ENCODE data around the gene SLC9A7.
A peak's percentile ranks its signal among the peaks of the same experiment; 100 is the strongest.

SLC9A7 gene

DNA sequence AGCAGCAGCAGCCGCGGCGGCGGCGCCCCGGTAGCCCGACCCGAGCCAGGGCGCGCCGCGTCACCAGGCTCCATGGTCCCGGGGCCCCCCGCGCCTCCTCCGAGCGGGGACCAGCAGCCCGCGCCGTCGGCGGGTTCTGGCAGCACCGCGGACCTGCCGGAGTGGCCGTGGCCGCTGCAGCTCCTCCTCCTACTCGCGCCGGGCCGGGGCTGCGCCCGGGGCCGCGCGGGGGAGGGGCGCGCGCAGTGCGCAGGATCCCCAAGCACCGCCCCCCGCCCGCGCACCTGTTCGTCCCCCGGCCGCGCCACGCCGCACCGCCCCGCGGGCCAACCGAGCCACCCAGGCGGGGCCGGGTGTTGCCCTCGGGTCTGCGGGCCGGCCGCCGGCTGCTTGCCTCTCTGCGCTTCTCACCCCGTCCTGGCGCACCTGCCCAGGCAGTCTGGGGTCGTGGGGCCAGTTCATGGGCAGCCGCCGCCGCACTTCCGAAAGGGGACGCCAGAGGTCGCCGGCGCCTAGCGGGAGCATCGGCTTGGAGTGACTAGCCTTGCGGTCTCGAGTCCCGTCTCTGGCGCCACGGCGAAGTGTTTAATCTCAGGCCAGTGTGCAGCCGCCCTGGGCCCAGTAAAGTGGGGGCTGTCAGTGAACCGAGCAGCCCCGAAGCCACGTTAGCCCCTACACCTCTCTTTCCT is at the start of gene SLC9A7 (continued):
- TF ChIP-seq BCL6B (tag by site-specific recombination; IDR thresholded peaks at IDR 0.05) (no peak), ZNF610 (tag by site-specific recombination; IDR thresholded peaks at IDR 0.05; ENCODE audit: borderline replicate concordance) (no peak), ZNF677 (tag by site-specific recombination; IDR thresholded peaks at IDR 0.05) (no peak), ZNF114 (tag by site-specific recombination; IDR thresholded peaks at IDR 0.05) (no peak), ZNF776 (tag by site-specific recombination; IDR thresholded peaks at IDR 0.05; ENCODE audit: borderline replicate concordance) (no peak), YY1 (tag by site-specific recombination; IDR thresholded peaks at IDR 0.05) (no peak), KLF8 (tag by site-specific recombination; IDR thresholded peaks at IDR 0.05) (peak; percentile 48; the same call in 1 of the 2 replicates), ZNF341 (tag by site-specific recombination; IDR thresholded peaks at IDR 0.05; ENCODE audit: low read depth) (no peak), ZNF10 (tag by site-specific recombination; IDR thresholded peaks at IDR 0.05) (no peak), ZNF514 (tag by site-specific recombination; IDR thresholded peaks at IDR 0.05) (no peak), ZNF157 (tag by site-specific recombination; IDR thresholded peaks at IDR 0.05) (no peak), ZEB2 (tag by site-specific recombination; IDR thresholded peaks at IDR 0.05) (peak; percentile 58), ZFP3 (tag by site-specific recombination; IDR thresholded peaks at IDR 0.05; ENCODE audit: low read depth) (no peak), ZNF311 (tag by site-specific recombination; IDR thresholded peaks at IDR 0.05; ENCODE audit: borderline replicate concordance) (no peak), ZNF280C (tag by site-specific recombination; IDR thresholded peaks at IDR 0.05) (no peak), ZNF785 (tag by site-specific recombination; IDR thresholded peaks at IDR 0.05) (no peak), HOXD13 (CRISPR knock-in tag; IDR thresholded peaks at IDR 0.05; ENCODE audit: borderline replicate concordance) (no peak), ZBTB7A (tag by site-specific recombination; IDR thresholded peaks at IDR 0.05; ENCODE audit: low read depth) (no peak), ZNF175 (tag by site-specific recombination; IDR thresholded peaks at IDR 0.05) (no peak), GLI2 (tag by site-specific recombination; IDR thresholded peaks at IDR 0.05; ENCODE audit: borderline replicate concordance, low read depth) (no peak), ZNF132 (tag by site-specific recombination; IDR thresholded peaks at IDR 0.05; ENCODE audit: borderline replicate concordance) (no peak), ZNF223 (tag by site-specific recombination; IDR thresholded peaks at IDR 0.05) (no peak), ZNF48 (tag by site-specific recombination; IDR thresholded peaks at IDR 0.05) (no peak)
- TF ChIP-seq, protein P1, sequence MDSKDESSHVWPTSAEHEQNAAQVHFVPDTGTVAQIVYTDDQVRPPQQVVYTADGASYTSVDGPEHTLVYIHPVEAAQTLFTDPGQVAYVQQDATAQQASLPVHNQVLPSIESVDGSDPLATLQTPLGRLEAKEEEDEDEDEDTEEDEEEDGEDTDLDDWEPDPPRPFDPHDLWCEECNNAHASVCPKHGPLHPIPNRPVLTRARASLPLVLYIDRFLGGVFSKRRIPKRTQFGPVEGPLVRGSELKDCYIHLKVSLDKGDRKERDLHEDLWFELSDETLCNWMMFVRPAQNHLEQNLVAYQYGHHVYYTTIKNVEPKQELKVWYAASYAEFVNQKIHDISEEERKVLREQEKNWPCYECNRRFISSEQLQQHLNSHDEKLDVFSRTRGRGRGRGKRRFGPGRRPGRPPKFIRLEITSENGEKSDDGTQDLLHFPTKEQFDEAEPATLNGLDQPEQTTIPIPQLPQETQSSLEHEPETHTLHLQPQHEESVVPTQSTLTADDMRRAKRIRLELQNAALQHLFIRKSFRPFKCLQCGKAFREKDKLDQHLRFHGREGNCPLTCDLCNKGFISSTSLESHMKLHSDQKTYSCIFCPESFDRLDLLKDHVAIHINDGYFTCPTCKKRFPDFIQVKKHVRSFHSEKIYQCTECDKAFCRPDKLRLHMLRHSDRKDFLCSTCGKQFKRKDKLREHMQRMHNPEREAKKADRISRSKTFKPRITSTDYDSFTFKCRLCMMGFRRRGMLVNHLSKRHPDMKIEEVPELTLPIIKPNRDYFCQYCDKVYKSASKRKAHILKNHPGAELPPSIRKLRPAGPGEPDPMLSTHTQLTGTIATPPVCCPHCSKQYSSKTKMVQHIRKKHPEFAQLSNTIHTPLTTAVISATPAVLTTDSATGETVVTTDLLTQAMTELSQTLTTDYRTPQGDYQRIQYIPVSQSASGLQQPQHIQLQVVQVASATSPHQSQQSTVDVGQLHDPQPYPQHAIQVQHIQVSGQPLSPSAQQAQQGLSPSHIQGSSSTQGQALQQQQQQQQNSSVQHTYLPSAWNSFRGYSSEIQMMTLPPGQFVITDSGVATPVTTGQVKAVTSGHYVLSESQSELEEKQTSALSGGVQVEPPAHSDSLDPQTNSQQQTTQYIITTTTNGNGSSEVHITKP (tag by site-specific recombination; IDR thresholded peaks at IDR 0.05), result no peak
